ENCODE results near the gene SLC17A7. TPM values are rescaled to one million over a fixed set of nuclear protein-coding genes. Genes with fewer than 3 reads are reported as not detected.

SLC17A7 gene
- total RNA-seq, 1 experiment from 2014 or later = 1.6 TPM

DNA sequence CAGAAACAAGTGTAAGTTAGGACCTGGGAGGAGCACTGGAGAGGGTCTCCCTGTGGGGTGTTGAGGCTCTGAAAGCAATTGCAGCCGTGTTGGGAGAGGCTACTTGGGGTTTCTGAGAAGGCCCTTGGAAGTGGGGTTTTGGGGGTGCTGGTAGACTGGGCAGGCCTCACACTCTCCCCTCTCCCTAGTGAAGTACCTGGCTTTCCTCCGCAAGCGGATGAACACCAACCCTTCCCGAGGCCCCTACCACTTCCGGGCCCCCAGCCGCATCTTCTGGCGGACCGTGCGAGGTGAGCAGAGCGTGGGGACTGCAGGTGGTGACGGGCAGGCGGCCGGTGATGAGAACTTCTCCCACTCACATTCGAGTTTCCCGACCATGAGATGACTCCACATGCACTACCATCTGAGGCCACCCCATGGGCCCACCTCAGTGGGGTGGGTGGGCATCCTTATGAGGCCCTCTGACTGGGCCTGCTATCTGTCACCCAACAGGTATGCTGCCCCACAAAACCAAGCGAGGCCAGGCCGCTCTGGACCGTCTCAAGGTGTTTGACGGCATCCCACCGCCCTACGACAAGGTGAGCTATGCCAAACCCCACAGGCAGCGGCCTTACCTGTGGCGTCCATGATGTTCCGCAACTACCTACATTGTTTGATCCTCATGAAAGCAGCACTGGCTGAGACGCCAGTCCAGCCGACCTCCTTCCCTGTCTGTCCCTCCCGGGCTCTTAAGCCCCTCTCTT lies 49.1 kb upstream of the SLC17A7 start (continued):
- TF ChIP-seq, protein P1, sequence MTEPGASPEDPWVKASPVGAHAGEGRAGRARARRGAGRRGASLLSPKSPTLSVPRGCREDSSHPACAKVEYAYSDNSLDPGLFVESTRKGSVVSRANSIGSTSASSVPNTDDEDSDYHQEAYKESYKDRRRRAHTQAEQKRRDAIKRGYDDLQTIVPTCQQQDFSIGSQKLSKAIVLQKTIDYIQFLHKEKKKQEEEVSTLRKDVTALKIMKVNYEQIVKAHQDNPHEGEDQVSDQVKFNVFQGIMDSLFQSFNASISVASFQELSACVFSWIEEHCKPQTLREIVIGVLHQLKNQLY (CRISPR knock-in tag; IDR thresholded peaks at IDR 0.05) = no peak
- TF ChIP-seq, protein P2, sequence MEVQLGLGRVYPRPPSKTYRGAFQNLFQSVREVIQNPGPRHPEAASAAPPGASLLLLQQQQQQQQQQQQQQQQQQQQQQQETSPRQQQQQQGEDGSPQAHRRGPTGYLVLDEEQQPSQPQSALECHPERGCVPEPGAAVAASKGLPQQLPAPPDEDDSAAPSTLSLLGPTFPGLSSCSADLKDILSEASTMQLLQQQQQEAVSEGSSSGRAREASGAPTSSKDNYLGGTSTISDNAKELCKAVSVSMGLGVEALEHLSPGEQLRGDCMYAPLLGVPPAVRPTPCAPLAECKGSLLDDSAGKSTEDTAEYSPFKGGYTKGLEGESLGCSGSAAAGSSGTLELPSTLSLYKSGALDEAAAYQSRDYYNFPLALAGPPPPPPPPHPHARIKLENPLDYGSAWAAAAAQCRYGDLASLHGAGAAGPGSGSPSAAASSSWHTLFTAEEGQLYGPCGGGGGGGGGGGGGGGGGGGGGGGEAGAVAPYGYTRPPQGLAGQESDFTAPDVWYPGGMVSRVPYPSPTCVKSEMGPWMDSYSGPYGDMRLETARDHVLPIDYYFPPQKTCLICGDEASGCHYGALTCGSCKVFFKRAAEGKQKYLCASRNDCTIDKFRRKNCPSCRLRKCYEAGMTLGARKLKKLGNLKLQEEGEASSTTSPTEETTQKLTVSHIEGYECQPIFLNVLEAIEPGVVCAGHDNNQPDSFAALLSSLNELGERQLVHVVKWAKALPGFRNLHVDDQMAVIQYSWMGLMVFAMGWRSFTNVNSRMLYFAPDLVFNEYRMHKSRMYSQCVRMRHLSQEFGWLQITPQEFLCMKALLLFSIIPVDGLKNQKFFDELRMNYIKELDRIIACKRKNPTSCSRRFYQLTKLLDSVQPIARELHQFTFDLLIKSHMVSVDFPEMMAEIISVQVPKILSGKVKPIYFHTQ (CRISPR knock-in tag; IDR thresholded peaks at IDR 0.05) = peak; percentile 84; the same call in 1 of the 2 replicates
- TF ChIP-seq EMX1 (CRISPR knock-in tag; IDR thresholded peaks at IDR 0.05) (0 out of 2 replicates have a peak, but pooled peaks have one; percentile 4), FOXK1 (CRISPR knock-in tag; IDR thresholded peaks at IDR 0.05) (no peak), NFATC4 (CRISPR knock-in tag; IDR thresholded peaks at IDR 0.05) (peak; percentile 72), GABPB1 (CRISPR knock-in tag; IDR thresholded peaks at IDR 0.05) (no peak), MYBL2 (CRISPR knock-in tag; IDR thresholded peaks at IDR 0.05) (no peak), ZNF671 (CRISPR knock-in tag; IDR thresholded peaks at IDR 0.05) (peak; percentile 75), CREB1 (CRISPR knock-in tag; IDR thresholded peaks at IDR 0.05) (no peak), RELA (CRISPR knock-in tag; IDR thresholded peaks at IDR 0.05; ENCODE audit: borderline replicate concordance) (no peak), SP1 (CRISPR knock-in tag; conservative IDR thresholded peaks at IDR 0.05) (no peak), FOXJ3 (CRISPR knock-in tag; IDR thresholded peaks at IDR 0.05; ENCODE audit: borderline replicate concordance) (no peak), JUN (CRISPR knock-in tag; IDR thresholded peaks at IDR 0.05) (no peak), NR3C1 (CRISPR knock-in tag; conservative IDR thresholded peaks at IDR 0.05; ENCODE audit: low read depth) (no peak)
- TF ChIP-seq, protein P3, sequence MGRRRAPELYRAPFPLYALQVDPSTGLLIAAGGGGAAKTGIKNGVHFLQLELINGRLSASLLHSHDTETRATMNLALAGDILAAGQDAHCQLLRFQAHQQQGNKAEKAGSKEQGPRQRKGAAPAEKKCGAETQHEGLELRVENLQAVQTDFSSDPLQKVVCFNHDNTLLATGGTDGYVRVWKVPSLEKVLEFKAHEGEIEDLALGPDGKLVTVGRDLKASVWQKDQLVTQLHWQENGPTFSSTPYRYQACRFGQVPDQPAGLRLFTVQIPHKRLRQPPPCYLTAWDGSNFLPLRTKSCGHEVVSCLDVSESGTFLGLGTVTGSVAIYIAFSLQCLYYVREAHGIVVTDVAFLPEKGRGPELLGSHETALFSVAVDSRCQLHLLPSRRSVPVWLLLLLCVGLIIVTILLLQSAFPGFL (CRISPR knock-in tag; IDR thresholded peaks at IDR 0.05; ENCODE audit: borderline replicate concordance) = no peak
- TF ChIP-seq, protein P4, sequence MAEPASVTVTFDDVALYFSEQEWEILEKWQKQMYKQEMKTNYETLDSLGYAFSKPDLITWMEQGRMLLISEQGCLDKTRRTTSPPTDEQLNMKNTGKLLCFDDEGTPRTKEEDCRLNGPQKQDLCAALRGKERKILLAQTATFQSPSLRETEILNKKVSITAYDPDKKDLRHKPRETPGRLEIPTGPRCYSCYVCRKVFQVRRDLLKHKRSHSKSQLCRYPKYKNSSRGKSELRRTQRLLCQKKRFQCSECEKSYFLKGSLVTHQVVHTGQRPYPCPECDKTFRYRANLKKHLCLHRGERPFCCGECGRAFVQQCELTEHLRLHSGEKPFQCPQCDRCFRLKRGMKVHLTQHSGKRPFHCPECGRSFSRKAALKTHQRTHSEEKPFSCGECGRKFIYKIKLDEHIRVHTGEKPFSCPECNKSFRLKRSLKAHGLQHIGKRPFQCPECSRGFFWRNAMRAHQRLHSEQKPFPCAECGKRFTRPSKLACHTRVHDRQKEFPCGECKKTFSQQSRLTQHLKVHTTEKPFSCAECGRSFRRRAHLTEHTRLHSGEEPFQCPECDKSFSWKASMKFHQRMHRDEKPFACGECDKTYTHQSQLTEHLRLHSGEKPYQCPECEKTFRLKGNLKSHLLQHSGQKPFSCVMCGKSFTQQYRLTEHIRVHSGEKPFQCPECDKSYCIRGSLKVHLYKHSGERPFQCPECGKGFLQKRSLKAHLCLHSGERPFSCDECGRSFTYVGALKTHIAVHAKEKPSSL (CRISPR knock-in tag; conservative IDR thresholded peaks at IDR 0.05) = no peak; the same call in 1 of the 2 replicates
- TF ChIP-seq, protein P5, sequence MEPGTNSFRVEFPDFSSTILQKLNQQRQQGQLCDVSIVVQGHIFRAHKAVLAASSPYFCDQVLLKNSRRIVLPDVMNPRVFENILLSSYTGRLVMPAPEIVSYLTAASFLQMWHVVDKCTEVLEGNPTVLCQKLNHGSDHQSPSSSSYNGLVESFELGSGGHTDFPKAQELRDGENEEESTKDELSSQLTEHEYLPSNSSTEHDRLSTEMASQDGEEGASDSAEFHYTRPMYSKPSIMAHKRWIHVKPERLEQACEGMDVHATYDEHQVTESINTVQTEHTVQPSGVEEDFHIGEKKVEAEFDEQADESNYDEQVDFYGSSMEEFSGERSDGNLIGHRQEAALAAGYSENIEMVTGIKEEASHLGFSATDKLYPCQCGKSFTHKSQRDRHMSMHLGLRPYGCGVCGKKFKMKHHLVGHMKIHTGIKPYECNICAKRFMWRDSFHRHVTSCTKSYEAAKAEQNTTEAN (CRISPR knock-in tag; IDR thresholded peaks at IDR 0.05) = no peak
- TF ChIP-seq, protein P6, sequence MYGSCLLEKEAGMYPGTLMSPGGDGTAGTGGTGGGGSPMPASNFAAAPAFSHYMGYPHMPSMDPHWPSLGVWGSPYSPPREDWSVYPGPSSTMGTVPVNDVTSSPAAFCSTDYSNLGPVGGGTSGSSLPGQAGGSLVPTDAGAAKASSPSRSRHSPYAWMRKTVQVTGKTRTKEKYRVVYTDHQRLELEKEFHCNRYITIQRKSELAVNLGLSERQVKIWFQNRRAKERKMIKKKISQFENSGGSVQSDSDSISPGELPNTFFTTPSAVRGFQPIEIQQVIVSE (CRISPR knock-in tag; IDR thresholded peaks at IDR 0.05; ENCODE audit: borderline replicate concordance) = no peak
- TF ChIP-seq, protein P7, sequence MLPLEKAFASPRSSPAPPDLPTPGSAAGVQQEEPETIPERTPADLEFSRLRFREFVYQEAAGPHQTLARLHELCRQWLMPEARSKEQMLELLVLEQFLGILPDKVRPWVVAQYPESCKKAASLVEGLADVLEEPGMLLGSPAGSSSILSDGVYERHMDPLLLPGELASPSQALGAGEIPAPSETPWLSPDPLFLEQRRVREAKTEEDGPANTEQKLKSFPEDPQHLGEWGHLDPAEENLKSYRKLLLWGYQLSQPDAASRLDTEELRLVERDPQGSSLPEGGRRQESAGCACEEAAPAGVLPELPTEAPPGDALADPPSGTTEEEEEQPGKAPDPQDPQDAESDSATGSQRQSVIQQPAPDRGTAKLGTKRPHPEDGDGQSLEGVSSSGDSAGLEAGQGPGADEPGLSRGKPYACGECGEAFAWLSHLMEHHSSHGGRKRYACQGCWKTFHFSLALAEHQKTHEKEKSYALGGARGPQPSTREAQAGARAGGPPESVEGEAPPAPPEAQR (CRISPR knock-in tag; IDR thresholded peaks at IDR 0.05) = no peak
- TF ChIP-seq, protein P8, sequence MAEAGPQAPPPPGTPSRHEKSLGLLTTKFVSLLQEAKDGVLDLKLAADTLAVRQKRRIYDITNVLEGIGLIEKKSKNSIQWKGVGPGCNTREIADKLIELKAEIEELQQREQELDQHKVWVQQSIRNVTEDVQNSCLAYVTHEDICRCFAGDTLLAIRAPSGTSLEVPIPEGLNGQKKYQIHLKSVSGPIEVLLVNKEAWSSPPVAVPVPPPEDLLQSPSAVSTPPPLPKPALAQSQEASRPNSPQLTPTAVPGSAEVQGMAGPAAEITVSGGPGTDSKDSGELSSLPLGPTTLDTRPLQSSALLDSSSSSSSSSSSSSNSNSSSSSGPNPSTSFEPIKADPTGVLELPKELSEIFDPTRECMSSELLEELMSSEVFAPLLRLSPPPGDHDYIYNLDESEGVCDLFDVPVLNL (CRISPR knock-in tag; IDR thresholded peaks at IDR 0.05; ENCODE audit: borderline replicate concordance, low read depth) = no peak
- TF ChIP-seq, protein P9, sequence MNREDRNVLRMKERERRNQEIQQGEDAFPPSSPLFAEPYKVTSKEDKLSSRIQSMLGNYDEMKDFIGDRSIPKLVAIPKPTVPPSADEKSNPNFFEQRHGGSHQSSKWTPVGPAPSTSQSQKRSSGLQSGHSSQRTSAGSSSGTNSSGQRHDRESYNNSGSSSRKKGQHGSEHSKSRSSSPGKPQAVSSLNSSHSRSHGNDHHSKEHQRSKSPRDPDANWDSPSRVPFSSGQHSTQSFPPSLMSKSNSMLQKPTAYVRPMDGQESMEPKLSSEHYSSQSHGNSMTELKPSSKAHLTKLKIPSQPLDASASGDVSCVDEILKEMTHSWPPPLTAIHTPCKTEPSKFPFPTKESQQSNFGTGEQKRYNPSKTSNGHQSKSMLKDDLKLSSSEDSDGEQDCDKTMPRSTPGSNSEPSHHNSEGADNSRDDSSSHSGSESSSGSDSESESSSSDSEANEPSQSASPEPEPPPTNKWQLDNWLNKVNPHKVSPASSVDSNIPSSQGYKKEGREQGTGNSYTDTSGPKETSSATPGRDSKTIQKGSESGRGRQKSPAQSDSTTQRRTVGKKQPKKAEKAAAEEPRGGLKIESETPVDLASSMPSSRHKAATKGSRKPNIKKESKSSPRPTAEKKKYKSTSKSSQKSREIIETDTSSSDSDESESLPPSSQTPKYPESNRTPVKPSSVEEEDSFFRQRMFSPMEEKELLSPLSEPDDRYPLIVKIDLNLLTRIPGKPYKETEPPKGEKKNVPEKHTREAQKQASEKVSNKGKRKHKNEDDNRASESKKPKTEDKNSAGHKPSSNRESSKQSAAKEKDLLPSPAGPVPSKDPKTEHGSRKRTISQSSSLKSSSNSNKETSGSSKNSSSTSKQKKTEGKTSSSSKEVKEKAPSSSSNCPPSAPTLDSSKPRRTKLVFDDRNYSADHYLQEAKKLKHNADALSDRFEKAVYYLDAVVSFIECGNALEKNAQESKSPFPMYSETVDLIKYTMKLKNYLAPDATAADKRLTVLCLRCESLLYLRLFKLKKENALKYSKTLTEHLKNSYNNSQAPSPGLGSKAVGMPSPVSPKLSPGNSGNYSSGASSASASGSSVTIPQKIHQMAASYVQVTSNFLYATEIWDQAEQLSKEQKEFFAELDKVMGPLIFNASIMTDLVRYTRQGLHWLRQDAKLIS (CRISPR knock-in tag; IDR thresholded peaks at IDR 0.05; ENCODE audit: borderline replicate concordance) = no peak
- TF ChIP-seq, protein P10, sequence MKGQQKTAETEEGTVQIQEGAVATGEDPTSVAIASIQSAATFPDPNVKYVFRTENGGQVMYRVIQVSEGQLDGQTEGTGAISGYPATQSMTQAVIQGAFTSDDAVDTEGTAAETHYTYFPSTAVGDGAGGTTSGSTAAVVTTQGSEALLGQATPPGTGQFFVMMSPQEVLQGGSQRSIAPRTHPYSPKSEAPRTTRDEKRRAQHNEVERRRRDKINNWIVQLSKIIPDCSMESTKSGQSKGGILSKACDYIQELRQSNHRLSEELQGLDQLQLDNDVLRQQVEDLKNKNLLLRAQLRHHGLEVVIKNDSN (CRISPR knock-in tag; IDR thresholded peaks at IDR 0.05) = no peak

Measured in WTC11 (cell line).